HuH-7 (cell line): ENCODE results near the gene S100A7A.
"Not testable (repeated sequence)": the region's sequence is repeated elsewhere in the genome, so short reads cannot be mapped to it uniquely, and the experiment has no call there.

ENCODE experiments used
- DNase-seq: peaks from one replicate; pipeline ENCODE4 v3.0.0; 2011; ENCODE audit warnings: low spot score

The S100A7A gene

DNA sequence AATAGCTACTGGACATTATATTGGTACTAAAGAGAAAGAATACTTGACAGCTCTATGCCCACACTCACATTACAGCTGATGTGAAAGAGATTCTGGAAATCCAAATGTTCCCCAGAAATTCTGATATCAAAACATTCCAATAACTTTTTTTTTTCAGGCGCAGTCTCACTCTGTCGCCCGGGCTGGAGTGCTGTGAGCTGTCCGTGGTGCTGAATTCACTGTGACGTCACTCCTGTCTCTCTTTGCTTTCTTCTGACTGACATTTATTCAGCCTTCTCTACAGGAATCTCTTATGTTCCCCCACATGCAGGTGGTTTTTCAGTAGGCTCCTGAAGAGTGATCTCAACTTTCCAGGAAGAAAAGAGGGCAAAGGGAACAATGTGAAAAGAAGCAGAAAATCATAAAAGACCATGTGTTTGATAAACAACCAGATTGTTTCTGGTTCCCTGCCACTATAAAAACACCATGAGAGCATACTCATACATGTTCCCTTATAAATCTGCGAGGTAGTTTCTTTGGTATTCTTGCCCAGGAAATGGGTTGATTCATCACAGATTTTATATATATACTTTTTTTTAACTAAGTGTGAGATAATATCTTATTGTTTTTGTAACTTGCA, 6.2 kb downstream of the S100A7A start:
- DNase-seq = peak; percentile 38

DNA sequence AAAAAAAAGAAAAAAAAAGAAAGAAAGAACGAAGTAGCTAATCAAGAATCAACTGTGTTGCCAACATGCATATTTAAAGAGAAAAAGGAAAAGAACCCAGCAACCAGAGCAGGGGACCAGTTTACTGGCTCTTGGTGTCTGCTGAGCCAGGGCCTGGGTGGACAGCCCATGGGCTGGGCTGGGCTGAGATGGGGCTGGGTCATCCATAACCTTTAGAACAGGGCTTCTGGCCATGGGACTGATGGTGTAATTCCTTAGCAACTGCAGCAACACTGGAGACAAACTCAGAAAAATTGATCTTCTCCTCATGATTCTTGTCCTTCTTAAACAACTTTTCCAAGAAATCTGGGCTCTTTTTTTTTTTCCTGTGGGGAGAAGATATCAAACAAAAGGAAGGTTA, 10.5 kb downstream of the S100A7A start:
- DNase-seq = no peak

DNA sequence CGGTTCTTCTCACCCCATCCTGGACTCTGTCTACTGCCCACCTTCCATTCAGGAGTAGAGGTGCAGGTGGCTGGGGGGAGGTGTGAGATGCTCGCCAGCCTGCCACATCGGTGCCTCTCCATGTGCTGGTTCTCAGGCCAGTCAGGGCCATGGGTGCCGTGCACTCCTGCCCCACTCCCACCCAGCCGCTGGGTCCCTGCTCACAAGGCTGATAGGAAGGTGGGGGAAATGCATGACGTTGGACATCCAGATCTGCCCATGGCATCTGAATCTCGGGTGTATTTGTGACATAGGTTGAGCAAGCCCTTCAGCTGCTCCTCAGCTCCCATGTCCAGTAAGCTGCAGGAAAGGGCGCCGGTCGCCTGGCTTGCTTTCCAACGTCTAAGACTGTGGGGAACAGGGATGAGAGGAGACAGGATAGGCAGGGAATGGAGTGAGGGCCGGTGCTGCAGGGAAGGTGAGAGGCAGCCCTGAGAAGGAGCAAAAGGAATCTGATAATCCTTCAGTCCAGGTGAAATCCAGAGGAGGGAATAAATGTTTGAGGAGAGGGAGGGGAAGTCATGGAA, 11.8 kb downstream of the S100A7A start:
- DNase-seq = no peak

DNA sequence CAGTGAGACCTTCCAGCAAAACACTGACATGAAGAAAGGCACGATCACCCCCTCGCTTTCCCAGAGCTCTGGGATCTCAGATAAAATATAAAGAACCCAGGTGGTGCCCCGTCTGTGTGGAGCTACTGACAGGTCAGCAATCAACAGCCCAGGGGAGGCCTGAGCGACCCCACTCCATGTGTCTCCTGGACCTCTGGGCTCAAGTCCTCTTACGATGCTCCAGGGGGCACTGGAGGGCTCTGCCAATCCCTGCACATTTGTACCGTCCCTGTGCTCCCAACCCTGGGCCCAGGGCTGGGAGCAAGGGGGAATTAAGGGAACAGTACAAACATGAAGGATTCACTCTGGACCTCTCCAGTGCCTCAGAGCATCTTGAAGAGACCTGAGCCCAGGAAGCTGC, 12.5 kb downstream of the S100A7A start:
- DNase-seq = no peak

DNA sequence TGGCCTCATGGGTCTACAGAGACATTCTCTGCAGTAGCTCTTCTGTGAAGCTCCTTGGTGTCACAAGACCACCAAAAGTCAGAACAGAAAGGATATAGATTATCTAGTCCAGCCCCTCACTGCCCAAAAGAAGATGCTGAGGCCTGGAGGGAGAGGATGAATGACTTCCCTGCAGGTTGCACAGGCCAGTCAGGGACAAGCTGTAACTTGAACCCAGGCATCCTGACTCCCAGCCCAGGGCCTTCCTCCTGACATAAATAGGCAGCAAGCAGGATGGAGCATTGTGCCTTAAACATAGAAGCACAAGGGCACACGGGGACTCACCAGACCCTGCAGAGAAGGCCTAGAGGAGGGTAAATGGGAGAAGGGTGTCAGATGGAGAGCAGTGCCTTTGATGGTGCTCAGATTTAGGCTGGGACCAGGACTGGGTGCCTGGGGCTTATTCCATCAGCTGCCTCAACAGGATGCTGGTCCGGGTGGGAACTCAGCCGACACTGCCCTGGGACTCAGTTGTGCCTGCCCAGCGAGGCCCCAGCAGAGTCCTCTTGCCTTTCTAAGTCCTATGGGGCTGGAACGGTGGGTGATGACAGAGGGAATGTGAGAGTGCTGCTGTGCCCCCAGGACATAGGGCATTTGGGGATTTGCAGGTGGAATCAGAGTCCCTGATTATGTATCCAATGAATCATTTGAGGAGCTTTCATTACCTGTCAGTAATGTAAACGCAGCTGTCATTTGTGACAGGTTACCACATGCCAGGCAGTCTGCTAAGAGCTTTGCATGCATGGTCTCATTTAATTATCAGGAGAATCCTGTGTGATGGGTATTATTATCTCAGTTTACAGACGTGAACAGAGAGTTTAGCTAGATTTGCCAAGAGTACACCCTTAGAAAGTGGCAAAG, 13.2 kb downstream of the S100A7A start:
- DNase-seq = no peak

DNA sequence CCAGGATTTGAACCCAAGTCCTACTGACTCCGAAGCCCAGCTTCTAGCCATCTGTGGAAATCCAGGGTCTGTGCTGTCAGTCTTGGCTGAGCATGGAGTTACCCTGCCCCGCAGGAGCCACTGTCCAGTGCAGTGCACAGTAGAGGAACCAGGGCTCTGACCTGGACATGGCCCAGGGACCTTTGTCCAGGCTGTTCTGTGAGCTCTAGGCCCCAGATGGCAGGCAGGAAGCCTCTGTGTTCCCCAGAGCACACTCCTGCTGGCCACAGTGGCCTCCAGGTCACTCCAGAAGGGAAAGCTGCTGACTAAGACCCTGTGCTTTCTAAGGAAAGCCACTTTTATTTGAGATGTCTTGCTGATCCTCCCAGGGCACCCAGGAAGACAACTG, 13.8 kb downstream of the S100A7A start:
- no peak for DNase-seq

DNA sequence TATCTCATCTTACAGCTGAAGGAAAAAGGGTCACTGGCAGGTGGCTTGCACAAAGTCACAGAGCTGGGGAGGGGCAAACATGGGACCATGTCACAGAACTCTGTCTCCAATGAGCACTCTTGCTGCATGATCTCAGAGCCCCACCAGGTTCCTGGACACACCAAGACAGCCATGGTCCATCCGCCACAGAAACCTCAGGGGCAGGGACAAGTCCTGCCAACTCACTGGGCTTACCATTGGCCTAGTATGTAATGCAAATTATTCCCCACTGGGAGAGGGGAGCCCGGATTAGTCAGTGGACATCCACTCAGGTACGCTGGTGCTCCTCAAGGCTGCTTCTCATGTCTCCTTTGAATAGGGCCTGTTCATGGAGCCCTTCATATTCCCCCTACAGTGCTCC, 14.2 kb downstream of the S100A7A start:
- no peak for DNase-seq

DNA sequence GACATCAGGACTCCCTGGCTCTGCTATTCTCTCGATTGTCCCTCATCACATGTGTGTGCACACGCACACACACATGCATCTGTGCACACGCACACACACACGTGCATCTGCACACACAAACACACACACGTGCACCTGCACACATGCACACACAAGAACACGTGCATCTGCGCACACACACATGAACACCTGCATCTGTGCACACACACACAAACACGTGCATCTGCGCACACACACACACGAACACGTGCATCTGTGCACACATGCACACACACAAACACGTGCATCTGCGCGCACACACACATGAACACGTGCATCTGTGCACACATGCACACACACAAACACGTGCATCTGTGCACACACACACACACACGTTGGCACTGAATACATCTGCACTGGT, 14.7 kb downstream of the S100A7A start:
- no peak for DNase-seq

DNA sequence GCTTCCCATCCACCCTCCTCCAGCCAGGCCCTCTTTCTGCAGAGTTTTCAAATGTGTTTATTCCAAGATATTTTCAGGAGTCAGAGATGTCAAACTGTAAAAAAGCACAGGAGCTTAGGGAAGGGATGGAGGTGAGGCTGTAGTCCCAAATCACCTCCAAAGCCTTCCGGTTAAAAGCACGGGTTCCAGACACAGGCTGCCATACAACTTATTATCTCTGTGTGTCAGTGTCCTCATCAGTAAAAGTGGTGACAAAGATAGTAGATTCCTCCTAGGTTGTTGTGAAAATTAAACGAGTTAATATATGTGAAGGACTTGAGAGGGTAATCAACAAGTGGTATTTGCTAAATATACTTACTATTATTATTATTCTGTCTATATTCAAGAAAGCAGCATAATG, 15.1 kb downstream of the S100A7A start:
- no peak for DNase-seq

DNA sequence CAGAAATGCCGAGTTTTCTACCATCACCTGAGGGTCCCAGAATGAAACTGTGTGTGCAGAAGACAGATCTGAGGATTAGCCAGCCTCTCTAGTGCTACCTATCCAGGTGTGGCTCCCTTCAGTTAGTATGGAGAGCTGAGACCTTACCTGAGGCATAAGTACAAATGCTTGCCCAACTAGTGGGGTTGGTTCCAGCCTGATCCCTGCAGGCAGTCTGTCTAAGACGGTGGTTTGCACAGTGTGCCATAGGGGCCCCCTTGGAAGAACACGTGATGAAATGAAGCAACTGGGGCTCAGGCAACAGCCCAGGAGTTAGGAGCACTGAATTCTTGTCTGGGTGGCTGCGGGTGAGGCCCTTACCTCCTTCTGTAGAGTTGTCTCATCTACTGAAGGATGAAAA, 15.6 kb downstream of the S100A7A start:
- DNase-seq = no peak

DNA sequence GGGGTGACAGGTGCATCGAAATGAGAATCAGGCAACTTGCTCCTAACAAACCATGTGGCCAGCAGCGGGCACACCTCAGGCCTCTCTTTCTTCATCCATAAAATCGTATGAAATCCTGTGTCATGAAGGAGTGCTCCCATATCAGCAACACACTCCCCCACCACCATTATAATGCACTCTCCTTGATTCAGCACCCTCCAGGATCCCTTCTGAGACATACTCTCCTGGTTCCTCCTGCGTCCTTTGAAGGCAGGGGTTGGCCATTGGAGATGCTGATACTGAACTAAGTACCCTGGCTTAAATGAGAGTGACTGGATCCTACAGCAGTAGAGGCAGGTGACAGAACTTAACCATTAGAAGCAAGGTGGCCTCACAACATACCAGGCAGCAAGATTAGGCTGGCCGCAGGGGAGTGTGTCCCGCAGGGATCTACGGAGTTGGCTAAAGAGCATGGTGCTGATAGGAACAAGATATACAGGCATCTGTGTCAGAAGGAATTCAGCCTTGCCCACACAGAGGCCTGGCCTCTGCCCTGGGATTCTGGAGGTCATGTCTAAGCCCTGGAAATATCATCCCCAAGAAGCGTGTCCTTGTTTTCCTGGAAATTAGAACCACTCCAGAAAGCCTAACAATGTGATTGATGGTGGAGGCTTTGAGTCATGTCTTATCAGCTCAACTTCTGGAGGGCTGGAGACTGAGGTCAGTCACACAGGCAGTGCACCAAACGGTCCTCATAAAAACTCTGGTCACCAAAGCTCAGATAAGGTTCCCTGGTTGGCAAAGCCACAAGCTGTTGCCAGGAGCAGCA, 16.8 kb downstream of the S100A7A start:
- no peak for DNase-seq

DNA sequence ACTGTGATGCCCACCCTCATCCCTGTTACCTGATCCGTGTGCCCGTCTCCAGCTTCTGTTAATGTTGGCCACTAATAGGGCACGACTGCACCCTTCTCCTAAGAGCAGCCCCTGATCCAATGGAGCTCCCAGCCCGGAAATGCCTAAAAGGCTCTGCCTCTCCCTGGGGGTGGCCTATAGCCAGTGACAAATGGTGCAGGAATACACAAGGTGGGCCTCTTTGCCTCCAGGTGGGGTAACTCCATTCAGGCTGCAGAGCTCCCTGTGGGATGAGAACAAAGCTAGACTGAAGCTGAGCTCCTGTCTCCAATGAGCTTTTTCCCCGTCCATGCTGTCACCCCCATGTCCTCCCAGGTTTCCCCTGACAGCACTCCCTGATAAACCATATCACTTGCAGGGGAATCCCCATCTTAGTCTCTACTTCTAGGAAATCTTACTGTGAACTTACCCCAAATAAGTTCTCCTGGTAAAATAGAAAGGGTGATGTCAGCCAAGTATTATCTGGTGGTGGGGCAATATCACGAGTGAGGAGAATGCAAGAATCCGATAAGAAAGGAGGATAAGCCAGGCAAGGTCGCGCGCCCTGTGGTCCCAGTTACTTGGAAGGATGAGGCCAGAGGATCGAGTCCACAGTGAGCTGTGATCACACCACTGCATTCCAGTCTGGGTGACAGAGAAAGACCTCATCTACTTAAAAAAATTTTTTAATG, 18.6 kb downstream of the S100A7A start:
- no peak for DNase-seq

DNA sequence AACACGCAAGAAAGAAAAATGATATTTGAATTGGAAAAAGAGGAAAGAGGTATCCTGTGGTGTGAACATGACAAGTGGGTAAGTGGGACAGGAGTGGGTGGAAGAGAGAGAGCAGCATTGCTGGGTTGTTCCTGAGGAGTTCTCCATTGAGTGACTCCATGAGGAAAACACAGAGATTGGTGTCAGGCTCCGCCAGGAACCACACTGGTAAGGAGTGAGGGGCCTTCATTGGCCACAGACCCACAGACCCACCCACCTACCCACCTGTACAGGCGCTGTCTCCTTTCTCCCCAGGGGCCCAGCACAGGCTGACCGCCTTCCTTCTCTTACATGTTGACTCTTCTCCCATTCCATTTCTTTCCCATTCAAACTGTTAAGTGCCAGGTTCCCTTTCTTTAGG, 20.9 kb downstream of the S100A7A start:
- DNase-seq = no peak

DNA sequence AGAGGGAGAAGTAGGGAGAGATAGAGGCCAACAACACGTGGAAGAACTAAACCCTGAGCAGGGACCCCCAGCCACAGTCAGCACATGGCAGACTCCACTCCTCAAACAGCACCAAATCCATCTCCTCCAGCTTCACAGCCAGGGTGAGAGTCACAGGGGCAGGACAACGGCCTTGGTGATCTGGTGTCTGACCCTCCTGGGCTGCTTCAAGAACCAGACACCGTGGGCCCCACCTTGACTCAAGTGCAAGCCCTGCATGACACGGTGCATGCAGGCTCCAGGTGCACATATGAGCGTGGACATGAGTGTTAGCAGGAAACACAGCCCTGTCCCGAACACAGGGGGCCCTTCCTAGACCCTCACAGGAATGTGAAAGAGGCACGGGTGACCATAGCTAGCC, 22.3 kb downstream of the S100A7A start:
- no peak for DNase-seq

DNA sequence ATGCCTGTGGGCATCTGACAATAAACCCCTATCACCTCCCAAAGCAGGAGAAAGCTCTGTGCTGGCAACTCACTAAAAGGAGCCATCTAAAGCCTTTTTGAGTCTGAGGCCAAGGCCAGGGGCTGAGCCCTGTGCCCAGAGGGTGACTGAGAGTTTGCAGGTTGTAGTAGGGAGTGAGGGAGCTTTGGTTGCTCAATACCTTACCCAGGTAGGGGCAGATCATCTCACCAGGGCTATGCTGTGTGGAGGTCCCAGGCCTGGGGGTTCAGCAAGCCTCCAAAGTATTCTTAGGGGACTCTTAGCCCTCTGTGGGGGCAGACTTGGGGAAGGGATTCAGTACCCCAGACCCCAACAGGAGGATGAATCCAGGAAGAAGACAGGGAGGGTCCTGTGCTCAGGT, 23.0 kb downstream of the S100A7A start:
- DNase-seq = no peak

DNA sequence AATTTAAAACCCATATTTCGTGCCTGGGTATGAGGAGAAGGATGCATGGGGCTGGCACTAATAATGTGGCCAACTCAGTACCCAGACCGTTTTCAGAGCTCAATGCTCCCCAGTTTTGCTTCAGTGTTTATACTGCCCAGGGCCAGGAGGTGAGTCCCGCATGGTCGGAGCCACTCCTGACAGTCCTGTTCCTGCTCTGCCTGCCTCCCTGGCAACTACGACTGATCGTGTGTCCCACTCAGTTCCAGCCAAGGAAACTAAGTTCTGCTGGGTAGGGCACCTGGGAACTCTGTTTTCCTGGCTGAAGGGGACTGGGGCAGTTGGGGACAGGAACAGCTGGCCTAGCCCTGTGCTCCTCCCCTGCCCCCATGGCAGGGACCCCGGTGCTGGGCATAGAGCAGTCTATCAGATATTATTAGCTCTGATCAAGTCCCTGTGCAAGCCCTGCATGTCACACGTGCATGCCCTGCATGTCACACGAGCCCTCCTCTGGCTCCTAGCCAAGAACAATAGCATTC, 25.0 kb downstream of the S100A7A start:
- DNase-seq = no peak

DNA sequence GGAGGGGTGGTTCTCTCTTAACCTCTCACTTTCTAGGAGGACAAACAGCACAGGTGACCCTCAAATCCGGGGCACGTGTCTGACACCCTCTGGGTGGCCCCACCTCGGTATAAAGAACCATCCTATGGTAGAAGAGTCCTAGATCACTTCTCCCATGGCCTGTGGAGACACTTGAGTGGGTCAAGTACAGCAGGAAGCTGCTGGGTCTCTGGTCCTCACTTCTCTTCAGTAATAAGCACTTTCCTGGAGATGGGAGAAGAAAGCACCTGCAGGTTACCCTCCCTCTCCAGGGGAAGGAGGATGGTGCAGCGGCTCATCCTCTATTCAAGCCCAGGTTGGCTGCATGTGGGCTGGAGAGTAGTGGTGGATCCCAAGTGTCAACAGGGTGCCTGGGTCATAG, 27.2 kb downstream of the S100A7A start:
- DNase-seq = no peak

DNA sequence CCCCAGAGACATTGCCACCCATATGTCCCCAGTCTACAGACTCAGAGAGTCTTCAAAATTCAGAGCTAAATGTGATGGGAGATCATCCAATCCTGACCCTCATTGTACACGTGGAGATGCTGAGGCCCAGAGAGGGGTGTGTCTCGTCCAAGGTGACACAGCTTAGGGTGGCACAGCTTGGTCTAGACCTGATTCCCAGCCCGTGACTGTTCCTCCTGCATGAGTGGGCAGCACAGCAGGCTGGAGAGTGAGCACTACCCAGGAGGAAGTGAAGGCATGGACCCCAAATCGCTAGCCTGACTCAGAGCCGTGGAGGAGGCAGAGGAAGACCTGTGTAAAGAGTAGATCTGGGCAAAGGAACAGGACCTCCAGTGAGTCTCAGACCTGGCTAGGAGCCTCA, 27.8 kb downstream of the S100A7A start:
- no peak for DNase-seq

DNA sequence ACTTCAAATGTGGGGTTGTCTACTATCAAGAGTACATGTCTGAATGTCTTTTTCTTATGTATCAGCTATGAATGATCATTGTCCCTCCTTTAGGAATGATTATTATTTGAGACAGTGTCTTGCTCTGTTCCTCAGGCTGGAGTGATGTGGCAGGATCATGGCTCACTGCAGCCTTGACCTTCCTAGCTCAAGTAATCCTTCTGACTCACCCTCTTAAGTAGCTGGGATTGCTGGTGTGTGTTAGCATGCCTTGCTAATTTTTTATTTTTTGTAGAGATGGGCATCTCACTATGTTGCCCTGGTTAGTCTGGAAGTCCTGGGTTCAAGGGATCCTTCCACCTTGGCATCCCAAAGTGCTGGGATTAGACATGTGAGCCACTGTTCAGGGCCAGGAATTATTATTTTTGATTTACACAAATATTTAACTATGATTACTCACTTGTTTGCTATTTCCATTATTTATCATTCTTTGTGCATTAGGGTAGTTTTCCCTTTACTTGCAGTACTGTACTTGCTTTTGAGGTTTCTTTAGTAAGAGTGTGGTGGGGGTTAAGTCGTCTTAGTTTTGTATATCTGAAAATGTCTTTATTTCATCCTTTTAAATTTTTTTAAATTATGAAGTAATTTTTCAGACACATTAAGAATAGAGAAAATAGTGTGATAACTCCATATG, 31.3 kb downstream of the S100A7A start:
- no peak for DNase-seq

DNA sequence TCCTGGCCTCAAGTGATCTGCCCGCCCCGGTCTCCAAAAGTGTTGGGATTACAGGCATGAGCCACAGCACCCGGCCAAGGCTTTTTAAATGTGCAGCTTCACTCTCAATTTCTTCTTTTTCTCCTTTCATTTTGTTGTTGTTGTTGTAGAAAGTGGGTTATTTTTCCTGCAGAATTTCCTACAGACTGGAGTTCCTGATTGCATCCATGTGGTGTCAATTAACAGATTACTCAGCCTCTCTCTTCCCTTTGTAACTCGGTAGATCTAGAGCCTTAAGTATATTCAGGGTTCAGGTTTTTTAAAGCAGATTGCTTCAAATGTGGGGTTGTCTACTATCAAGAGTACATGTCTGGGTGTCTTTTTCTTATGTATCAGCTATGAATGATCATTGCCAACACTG, 32.5 kb downstream of the S100A7A start:
- not testable (repeated sequence) for DNase-seq

DNA sequence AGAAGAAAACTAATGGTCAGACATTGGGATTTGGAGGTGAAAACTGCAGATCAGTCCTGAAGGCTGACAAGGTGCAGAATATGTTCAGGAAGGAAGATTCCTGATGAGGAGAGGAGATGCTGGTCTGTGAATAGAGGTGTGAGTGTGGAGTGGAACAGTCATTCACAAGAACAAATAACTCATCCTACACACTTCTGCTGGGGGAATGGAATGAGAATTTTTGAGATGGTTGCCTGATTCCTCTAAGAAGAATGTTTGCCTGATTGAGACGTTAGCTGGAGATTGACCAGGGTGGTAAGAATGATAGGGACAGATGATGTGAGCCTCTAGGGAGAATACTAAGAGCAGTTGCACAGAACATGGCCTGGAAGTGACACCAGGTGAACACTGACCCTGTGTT, 40.1 kb downstream of the S100A7A start:
- no peak for DNase-seq
